PC-3 (cell line): ENCODE measurements around the gene PKM.

ENCODE experiments used
- CTCF ChIP-seq: fragments of 300-600 bp; sonication (generic); conservative IDR thresholded peaks from 2 replicates; pipeline ENCODE4 v1.5.1; 2017; ENCODE audit warnings: antibody characterized with exemption, low read depth, mild to moderate bottlenecking, low read length
- EZH2phosphoT487 ChIP-seq: fragments of 300-600 bp; sonication (generic); IDR thresholded peaks from 2 replicates; pipeline ENCODE4 v1.6.1; 2018; ENCODE audit warnings: mild to moderate bottlenecking, antibody characterized with exemption, low read length, borderline replicate concordance

DNA sequence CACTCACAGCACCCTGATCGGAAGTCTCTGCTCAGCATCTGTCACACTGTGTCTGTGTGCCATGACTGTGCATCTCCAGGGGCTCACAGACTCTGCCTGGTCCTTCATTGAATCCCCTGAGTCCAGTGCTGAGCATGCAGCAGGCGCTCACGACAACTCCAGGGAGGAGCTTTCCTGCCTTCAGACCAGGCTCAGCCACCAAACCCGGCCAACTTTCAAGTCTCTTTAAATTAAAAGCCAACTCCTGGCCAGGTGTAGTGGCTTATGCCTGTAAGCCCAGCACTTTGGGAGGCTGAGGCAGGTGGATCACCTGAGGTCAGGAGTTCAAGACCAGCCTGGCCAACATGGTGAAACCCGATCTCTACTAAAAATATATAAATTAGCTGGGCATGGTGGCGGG, 57.6 kb downstream of the PKM start:
- no peak for TF ChIP-seq CTCF
- no peak for TF ChIP-seq EZH2phosphoT487
